Natural killer cell (primary cell): ENCODE data around the gene GJC1. TPM values are rescaled to one million over a fixed set of nuclear protein-coding genes. Genes with fewer than 3 reads are reported as not detected.

Experiments
- ATAC-seq, 3 donors: fragments of 150-1000 bp in 2 of 3; fragments of 200-7000 bp in 1 of 3; cut with Tn5 transposase; 1 replicate in 1 of 3; 2 replicates in 2 of 3; pipeline ENCODE4 v1.10.0; 2021; ENCODE audit warnings: mild to moderate bottlenecking in 2 of 3, moderate library complexity in 2 of 3
- DNase-seq, 2 donors: peaks; one replicate each; pipeline versions ENCODE4 v3.0.0 to v3.0.0-alpha.2; 2013 to 2021; ENCODE audit warnings: mixed read lengths in 1 of 2
- H3K27ac ChIP-seq: one replicate; pipeline ENCODE4 v1.5.1; 2013; ENCODE audit warnings: mild to moderate bottlenecking, low read length
- H3K27me3 ChIP-seq: one replicate; pipeline ENCODE4 v1.6.1; 2013; ENCODE audit warnings: low read length; ENCODE audit not compliant: control insufficient read depth, insufficient read depth
- H3K36me3 ChIP-seq: one replicate; pipeline ENCODE4 v1.6.1; 2013; ENCODE audit warnings: low read length; ENCODE audit not compliant: control insufficient read depth, insufficient read depth
- H3K4me1 ChIP-seq: one replicate; pipeline ENCODE4 v1.6.1; 2013; ENCODE audit warnings: low read length; ENCODE audit not compliant: control insufficient read depth, insufficient read depth
- H3K4me3 ChIP-seq: one replicate; pipeline ENCODE4 v1.5.1; 2013; ENCODE audit warnings: low read length
- H3K9me3 ChIP-seq: one replicate; pipeline ENCODE4 v1.6.1; 2013; ENCODE audit warnings: low read length; ENCODE audit not compliant: control insufficient read depth, insufficient read depth
- H3K27ac Mint-ChIP-seq, 2 donors: one replicate each; pipeline ENCODE4 v1.8.0; 2022; ENCODE audit warnings: mild to moderate bottlenecking in 2 of 2, mixed read lengths in 2 of 2, moderate library complexity in 1 of 2
- H3K27me3 Mint-ChIP-seq, 2 donors: one replicate each; pipeline ENCODE4 v1.8.0; 2022; ENCODE audit warnings: low read depth in 2 of 2, mixed read lengths in 2 of 2
- H3K36me3 Mint-ChIP-seq: one replicate; pipeline ENCODE4 v1.8.0; 2022; ENCODE audit warnings: mixed read lengths
- H3K4me1 Mint-ChIP-seq, 2 donors: one replicate each; pipeline ENCODE4 v1.8.0; 2022; ENCODE audit warnings: mixed read lengths in 2 of 2
- H3K4me3 Mint-ChIP-seq: one replicate; pipeline ENCODE4 v1.8.0; 2022; ENCODE audit warnings: mild to moderate bottlenecking, moderate library complexity, mixed read lengths
- H3K9me3 Mint-ChIP-seq, 2 donors: one replicate each; pipeline ENCODE4 v1.8.0; 2022; ENCODE audit warnings: mixed read lengths in 2 of 2
- WGBS: methylation state at CpG from one replicate; pipeline ENCODE4 v1.1.7; 2013; ENCODE audit warnings: missing lambda C conversion rate; ENCODE audit not compliant: insufficient coverage; 5-methylcytosine and 5-hydroxymethylcytosine counted together
- intact Hi-C: fragments of 100-400 bp; cut with micrococcal nuclease; formaldehyde crosslinking; loops from one replicate; pipeline ENCODE4 v1.14.2; 2022
- total RNA-seq, 4 donors: library from RNA; stranded (reverse); fragments of 120-200 nt in 1 of 4; gene quantifications; one replicate each; pipeline versions ENCODE4 v1.2.3 to v1.2.4, GENCODE V29; 2013 to 2022
- TF ChIP-seq, protein P1 (sequence below): fragments of 200-600 bp; IDR thresholded peaks from one replicate; pipeline ENCODE4 v1.8.0; 2022; ENCODE audit warnings: antibody characterized with exemption

The GJC1 gene
- total RNA-seq, 3 donors from 2014 or later (not counting 1 experiment from before 2014, with no cell fraction given): 0.16 TPM; not detected in 2

DNA sequence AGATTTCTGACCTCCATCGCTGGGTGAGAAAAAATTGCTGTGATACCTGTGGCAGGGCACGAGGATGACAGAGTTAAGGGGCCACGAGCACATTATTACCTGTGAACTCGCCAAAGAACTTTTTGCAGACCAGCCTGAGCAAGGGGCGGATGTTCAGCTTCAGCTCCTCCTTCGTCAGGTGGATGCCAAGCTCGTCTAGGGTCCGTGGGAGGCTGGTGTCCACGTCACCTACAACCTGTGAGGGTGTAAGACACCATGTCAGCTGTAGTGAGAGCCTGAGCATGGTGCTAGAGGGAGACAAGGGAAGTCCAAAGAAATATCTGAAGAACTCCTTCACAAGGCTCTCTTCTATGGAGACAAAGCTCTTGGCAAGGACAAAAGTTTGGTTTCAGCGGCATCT, 34.7 kb upstream of the GJC1 start:
- H3K27ac ChIP-seq: no peak overlapping the region
- no peak for DNase-seq
- no peaks in the 10 kb centered on the region for H3K27me3 ChIP-seq
- Mint-ChIP-seq H3K4me3 (no peak overlapping the region), H3K4me1 (no peaks in the 10 kb centered on the region), H3K27ac (no peak overlapping the region), H3K9me3 (no peaks in the 10 kb centered on the region), H3K27me3 (no peaks in the 10 kb centered on the region), H3K36me3 (peaks cover 8% of the 10 kb centered on the region)
- peaks cover 86% of the 10 kb centered on the region for H3K36me3 ChIP-seq
- no peak overlapping the region for H3K4me3 ChIP-seq
- TF ChIP-seq, protein P1, sequence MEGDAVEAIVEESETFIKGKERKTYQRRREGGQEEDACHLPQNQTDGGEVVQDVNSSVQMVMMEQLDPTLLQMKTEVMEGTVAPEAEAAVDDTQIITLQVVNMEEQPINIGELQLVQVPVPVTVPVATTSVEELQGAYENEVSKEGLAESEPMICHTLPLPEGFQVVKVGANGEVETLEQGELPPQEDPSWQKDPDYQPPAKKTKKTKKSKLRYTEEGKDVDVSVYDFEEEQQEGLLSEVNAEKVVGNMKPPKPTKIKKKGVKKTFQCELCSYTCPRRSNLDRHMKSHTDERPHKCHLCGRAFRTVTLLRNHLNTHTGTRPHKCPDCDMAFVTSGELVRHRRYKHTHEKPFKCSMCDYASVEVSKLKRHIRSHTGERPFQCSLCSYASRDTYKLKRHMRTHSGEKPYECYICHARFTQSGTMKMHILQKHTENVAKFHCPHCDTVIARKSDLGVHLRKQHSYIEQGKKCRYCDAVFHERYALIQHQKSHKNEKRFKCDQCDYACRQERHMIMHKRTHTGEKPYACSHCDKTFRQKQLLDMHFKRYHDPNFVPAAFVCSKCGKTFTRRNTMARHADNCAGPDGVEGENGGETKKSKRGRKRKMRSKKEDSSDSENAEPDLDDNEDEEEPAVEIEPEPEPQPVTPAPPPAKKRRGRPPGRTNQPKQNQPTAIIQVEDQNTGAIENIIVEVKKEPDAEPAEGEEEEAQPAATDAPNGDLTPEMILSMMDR: no peak
- ATAC-seq: peak in 1 of 3 donors; percentile 26
- WGBS: 78% methylated on average over 10 of the region's 10 CpGs
- no peaks in the 10 kb centered on the region for H3K4me1 ChIP-seq
- H3K9me3 ChIP-seq: no peaks in the 10 kb centered on the region
- intact Hi-C loops: loop anchor here (1.0 kb wide), 3 partner anchors 86 to 332 kb away; no protein-coding TSS in a partner anchor

- Mint-ChIP-seq H3K27ac (no peak overlapping the region), H3K4me1 (no peaks in the 10 kb centered on the region), H3K9me3 (no peaks in the 10 kb centered on the region), H3K36me3 (peaks cover 7% of the 10 kb centered on the region), H3K27me3 (no peaks in the 10 kb centered on the region), H3K4me3 (no peak overlapping the region)
- Histone ChIP-seq H3K4me3 (no peak overlapping the region), H3K9me3 (no peaks in the 10 kb centered on the region), H3K27ac (no peak overlapping the region), H3K4me1 (no peaks in the 10 kb centered on the region), H3K27me3 (no peaks in the 10 kb centered on the region), H3K36me3 (peaks cover 85% of the 10 kb centered on the region)
- no peak for ATAC-seq
- intact Hi-C loops: no loop called here
- WGBS: 95% methylated on average over 12 of the region's 12 CpGs
- DNase-seq: no peak
- TF ChIP-seq, protein P1: no peak
Measured at GRCh38 chr17:44863061-44863918, 33.2 kb upstream of the GJC1 start.

- H3K27ac ChIP-seq: no peak overlapping the region
- no peaks in the 10 kb centered on the region for H3K27me3 Mint-ChIP-seq
- no peak overlapping the region for H3K4me3 ChIP-seq
- WGBS: 96% methylated on average over 9 of the region's 9 CpGs
- intact Hi-C loops: no loop called here
- ATAC-seq (no peak), DNase-seq (no peak)
- H3K9me3 ChIP-seq: no peaks in the 10 kb centered on the region
- H3K4me3 Mint-ChIP-seq: no peak overlapping the region
- H3K36me3 ChIP-seq: peaks cover 84% of the 10 kb centered on the region
- no peaks in the 10 kb centered on the region for H3K4me1 Mint-ChIP-seq
- TF ChIP-seq, protein P1: no peak
- peaks cover 7% of the 10 kb centered on the region for H3K36me3 Mint-ChIP-seq
- H3K27me3 ChIP-seq: no peaks in the 10 kb centered on the region
- no peaks in the 10 kb centered on the region for H3K9me3 Mint-ChIP-seq
- H3K4me1 ChIP-seq: no peaks in the 10 kb centered on the region
- H3K27ac Mint-ChIP-seq: no peak overlapping the region
Measured at GRCh38 chr17:44862278-44862914, 32.3 kb upstream of the GJC1 start.
